Skin of body (tissue), 2 donors: ENCODE data around the gene HRK. TPM values are rescaled to one million over a fixed set of nuclear protein-coding genes. Genes with fewer than 3 reads are reported as not detected.
A peak's percentile ranks its signal among the peaks of the same experiment; 100 is the strongest.
"Not testable (repeated sequence)": the region's sequence is repeated elsewhere in the genome, so short reads cannot be mapped to it uniquely, and the experiment has no call there.

Experiments
- DNase-seq: peaks from one replicate; lab custom pipeline; 2025; lab: John Stamatoyannopoulos, UW
- total RNA-seq: library from RNA; depleted of rRNA; stranded (reverse); fragments of >200 nt; gene quantifications from one replicate; pipeline ENCODE4 v1.2.3, GENCODE V29; 2014

HRK gene
- total RNA-seq, 1 donor from 2014 or later = 0.10 TPM

GRCh38 chr12:116820064-116820656 lies 61.1 kb downstream of the HRK start:
- DNase-seq = no peak

- peak; percentile 87 for DNase-seq
Observed at GRCh38 chr12:116818948-116819832, 62.1 kb downstream of the HRK start.

GRCh38 chr12:116818341-116818856 lies 62.8 kb downstream of the HRK start:
- no peak for DNase-seq

- not testable (repeated sequence) for DNase-seq
Observed at GRCh38 chr12:116814766-116815165, 66.5 kb downstream of the HRK start.

GRCh38 chr12:116813271-116814041 lies 67.8 kb downstream of the HRK start:
- DNase-seq = no peak

- no peak for DNase-seq
Observed at GRCh38 chr12:116812238-116812637, 69.0 kb downstream of the HRK start.

GRCh38 chr12:116808113-116809105 lies 72.8 kb downstream of the HRK start:
- DNase-seq = no peak

- DNase-seq = no peak
Observed at GRCh38 chr12:116807546-116807945, 73.7 kb downstream of the HRK start.

- no peak for DNase-seq
Observed at GRCh38 chr12:116806845-116807440, 74.3 kb downstream of the HRK start.

Other genes with a start within 250 kb of the HRK start
- gene SPRING1, start 143.4 kb downstream of the HRK start, total RNA-seq = 9.2 TPM
- gene RNFT2, start 143.1 kb downstream of the HRK start, total RNA-seq = 1.7 TPM
- gene FBXW8, start 29.5 kb upstream of the HRK start, total RNA-seq = 11.1 TPM
- 9.8 TPM for gene TESC, start 218.0 kb upstream of the HRK start, total RNA-seq